Left ventricle myocardium inferior (tissue), 1 donor: ENCODE data around the gene POFUT2. TPM values are rescaled to one million over a fixed set of nuclear protein-coding genes. Genes with fewer than 3 reads are reported as not detected.

ENCODE experiments used
- DNase-seq: peaks from one replicate; pipeline ENCODE4 v3.0.0-alpha.2; 2020
- H3K27ac ChIP-seq: fragments of 200-600 bp; replicated peaks from 2 replicates; pipeline ENCODE4 v1.8.0; 2021
- H3K27me3 ChIP-seq: fragments of 200-600 bp; 2 replicates; pipeline ENCODE4 v1.8.0; 2021; ENCODE audit warnings: low read depth
- H3K36me3 ChIP-seq: fragments of 200-600 bp; 2 replicates; pipeline ENCODE4 v1.8.0; 2021
- H3K4me1 ChIP-seq: fragments of 200-600 bp; 2 replicates; pipeline ENCODE4 v1.8.0; 2021
- H3K4me3 ChIP-seq: fragments of 200-600 bp; 2 replicates; pipeline ENCODE4 v1.8.0; 2021; ENCODE audit warnings: mild to moderate bottlenecking, moderate library complexity
- H3K9me3 ChIP-seq: fragments of 200-600 bp; replicated peaks from 2 replicates; pipeline ENCODE4 v1.8.0; 2021
- CTCF ChIP-seq: fragments of 200-600 bp; IDR thresholded peaks from 2 replicates; pipeline ENCODE4 v1.8.0; 2021; ENCODE audit warnings: antibody characterized with exemption, mild to moderate bottlenecking, borderline replicate concordance
- intact Hi-C: fragments of 100-400 bp; cut with micrococcal nuclease; formaldehyde crosslinking; loops from one replicate; pipeline ENCODE4 v1.11.0; 2022
- total RNA-seq: library from RNA; stranded (reverse); fragmentation: NEBNext Ultra II Directional; extraction: Animal tissue kit (Norgen Biotek cat#: 25700); gene quantifications from one replicate; pipeline ENCODE4 v1.2.1, GENCODE V29; 2021
- donor health status: DM: no; HTN: yes; CAD: no; lungs with severe emphysema.

POFUT2 gene
- total RNA-seq, 1 donor from 2014 or later: 20.9 TPM

- Histone ChIP-seq H3K4me3 (no peak overlapping the region), H3K27me3 (peaks cover 6% of the 10 kb centered on the region), H3K9me3 (no peaks in the 10 kb centered on the region), H3K36me3 (peaks cover 37% of the 10 kb centered on the region), H3K4me1 (no peaks in the 10 kb centered on the region), H3K27ac (no peak overlapping the region)
- TF ChIP-seq CTCF: no peak
- intact Hi-C loops: no loop called here
- DNase-seq: no peak
Measured at GRCh38 chr21:45225041-45225740, 62.5 kb downstream of the POFUT2 start.

DNA sequence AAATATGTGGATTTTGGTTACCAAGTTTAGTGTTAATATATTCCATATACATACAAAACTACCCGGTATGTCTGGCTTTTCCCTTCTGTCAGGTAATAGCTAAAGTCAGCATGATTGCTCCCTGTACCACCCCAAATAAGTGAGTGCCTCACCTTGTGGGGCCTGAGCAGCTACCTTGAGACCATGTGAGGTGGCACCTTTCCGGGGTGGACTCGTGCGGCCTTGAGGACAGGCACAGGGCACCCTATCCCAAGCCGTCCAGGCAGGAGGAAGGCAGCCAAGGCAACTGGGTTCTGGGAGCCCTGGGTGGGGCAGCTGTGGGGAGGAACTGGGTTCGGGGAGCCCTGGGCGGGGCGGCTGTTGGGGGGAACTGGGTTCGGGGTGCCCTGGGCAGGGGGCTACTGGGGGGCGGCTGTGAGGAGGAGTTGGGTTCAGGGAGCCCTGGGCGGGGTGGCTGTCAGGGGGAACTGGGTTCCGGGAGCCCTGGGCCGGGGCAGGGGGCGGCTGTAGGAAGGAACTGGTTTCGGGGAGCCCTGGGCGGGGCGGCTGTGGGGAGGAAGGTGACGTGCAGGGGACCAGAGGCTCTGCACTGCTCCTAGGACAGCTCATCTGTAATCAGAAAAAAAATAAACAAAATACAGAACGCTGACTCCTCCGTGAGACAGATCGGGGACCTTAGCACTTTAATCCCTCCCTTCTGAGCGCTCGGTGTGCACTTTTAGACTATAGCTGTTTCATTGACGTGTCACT is 63.3 kb downstream of the POFUT2 start:
- Histone ChIP-seq H3K4me1 (no peaks in the 10 kb centered on the region), H3K27me3 (peaks cover 6% of the 10 kb centered on the region), H3K36me3 (peaks cover 40% of the 10 kb centered on the region), H3K27ac (no peak overlapping the region), H3K4me3 (no peak overlapping the region), H3K9me3 (no peaks in the 10 kb centered on the region)
- no peak for TF ChIP-seq CTCF
- DNase-seq: no peak
- intact Hi-C loops: no loop called here

GRCh38 chr21:45223236-45224185 is 64.2 kb downstream of the POFUT2 start:
- no peak for TF ChIP-seq CTCF

GRCh38 chr21:45222001-45222400 is 65.7 kb downstream of the POFUT2 start:
- peaks cover 49% of the 10 kb centered on the region for H3K36me3 ChIP-seq

More at GRCh38 chr21:45223236-45224185, 64.2 kb downstream of the POFUT2 start:
- Histone ChIP-seq H3K27ac (no peak overlapping the region), H3K4me3 (no peak overlapping the region), H3K27me3 (peaks cover 6% of the 10 kb centered on the region), H3K36me3 (peaks cover 40% of the 10 kb centered on the region), H3K9me3 (no peaks in the 10 kb centered on the region), H3K4me1 (no peaks in the 10 kb centered on the region)
- no peak for DNase-seq
- intact Hi-C loops: no loop called here

More at GRCh38 chr21:45222001-45222400, 65.7 kb downstream of the POFUT2 start:
- Histone ChIP-seq H3K27me3 (no peaks in the 10 kb centered on the region), H3K27ac (no peak overlapping the region), H3K4me1 (no peaks in the 10 kb centered on the region), H3K9me3 (peaks cover 10% of the 10 kb centered on the region), H3K4me3 (no peak overlapping the region)
- DNase-seq: no peak
- intact Hi-C loops: no loop called here
- TF ChIP-seq CTCF: no peak
